AG09319 (cell line): ENCODE measurements around the gene HOXA9.

Experiments used
- DNase-seq: peaks from one replicate; pipeline ENCODE4 v3.0.0-alpha.2; 2010; ENCODE audit warnings: low read depth; ENCODE audit errors: extremely low read depth
- CTCF ChIP-seq: IDR thresholded peaks from 2 replicates; pipeline ENCODE4 v1.5.1; 2011; ENCODE audit warnings: low read depth, mild to moderate bottlenecking, inconsistent platforms, low read length, moderate library complexity

HOXA9 gene

DNA sequence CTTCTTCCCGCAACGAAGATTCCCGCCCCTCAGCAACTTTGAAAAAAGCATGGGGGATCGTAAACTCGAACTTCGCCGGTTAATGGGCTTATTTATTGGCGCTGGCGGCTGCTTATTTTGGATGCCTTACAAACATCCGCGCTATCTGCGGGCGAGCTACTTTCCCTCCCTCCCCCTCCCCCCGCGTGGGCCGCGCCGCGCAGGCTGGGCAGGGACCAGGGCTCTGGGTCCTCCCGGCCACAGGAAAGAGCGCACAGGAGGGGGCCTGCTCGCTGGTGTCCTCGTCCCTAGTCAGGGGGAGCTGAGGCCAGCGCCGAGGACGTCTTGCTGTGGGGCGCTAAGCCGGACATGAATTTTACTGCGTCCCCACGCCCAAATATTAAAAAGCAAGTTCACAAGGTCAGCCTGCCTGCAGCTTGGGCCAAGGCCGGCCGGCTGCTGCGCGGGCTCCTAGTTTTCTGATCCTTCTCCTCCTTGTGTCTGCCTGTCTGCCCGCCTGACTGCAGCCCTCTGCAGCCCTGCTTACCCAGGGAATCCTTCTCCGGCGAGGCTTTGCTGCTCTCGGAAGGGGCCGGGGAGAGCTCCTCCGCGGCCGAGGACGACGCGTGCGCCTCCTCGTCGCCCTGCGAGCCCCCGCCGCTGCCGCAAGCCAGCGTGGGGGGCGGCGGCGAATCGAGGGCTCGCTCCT lies 7.6 kb upstream of the HOXA9 start:
- no peak for DNase-seq
- no peak for TF ChIP-seq CTCF

GRCh38 chr7:27172315-27172774 lies 7.0 kb upstream of the HOXA9 start:
- no peak for DNase-seq
- no peak for TF ChIP-seq CTCF

DNA sequence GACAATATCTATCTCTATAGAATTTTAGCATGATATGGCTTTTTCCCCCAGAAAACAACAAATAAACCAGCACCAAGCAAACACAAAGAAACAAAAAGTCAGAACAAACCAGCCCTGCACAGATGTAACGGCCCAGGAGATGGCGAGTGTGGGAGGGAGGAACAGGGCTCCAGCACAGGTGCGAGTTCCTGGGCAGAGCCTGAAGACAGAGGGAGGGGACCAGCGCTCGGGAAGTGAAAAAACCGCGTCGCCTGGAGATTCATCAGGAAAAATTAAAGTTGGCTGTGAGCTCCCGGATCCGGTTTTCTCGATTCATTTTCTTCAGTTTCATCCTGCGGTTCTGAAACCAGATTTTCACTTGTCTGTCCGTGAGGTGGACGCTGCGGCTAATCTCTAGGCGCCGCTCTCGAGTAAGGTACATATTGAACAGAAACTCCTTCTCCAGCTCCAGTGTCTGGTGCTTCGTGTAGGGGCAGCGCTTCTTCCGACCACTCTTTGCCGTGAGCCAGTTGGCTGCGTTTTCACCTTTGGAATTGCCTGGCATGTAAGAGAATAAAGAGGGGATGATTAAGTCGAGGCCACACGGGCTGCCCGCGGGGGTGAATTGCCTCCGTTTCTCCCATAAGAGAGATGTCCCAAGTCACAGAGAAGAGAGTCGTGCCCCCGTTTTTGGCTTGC lies 6.4 kb upstream of the HOXA9 start:
- TF ChIP-seq CTCF, result no peak
- no peak for DNase-seq

- no peak for TF ChIP-seq CTCF
- no peak for DNase-seq
Measured at GRCh38 chr7:27171325-27171636, 5.9 kb upstream of the HOXA9 start.

GRCh38 chr7:27170426-27171324 lies 5.3 kb upstream of the HOXA9 start:
- DNase-seq, result no peak
- TF ChIP-seq CTCF, result no peak

DNA sequence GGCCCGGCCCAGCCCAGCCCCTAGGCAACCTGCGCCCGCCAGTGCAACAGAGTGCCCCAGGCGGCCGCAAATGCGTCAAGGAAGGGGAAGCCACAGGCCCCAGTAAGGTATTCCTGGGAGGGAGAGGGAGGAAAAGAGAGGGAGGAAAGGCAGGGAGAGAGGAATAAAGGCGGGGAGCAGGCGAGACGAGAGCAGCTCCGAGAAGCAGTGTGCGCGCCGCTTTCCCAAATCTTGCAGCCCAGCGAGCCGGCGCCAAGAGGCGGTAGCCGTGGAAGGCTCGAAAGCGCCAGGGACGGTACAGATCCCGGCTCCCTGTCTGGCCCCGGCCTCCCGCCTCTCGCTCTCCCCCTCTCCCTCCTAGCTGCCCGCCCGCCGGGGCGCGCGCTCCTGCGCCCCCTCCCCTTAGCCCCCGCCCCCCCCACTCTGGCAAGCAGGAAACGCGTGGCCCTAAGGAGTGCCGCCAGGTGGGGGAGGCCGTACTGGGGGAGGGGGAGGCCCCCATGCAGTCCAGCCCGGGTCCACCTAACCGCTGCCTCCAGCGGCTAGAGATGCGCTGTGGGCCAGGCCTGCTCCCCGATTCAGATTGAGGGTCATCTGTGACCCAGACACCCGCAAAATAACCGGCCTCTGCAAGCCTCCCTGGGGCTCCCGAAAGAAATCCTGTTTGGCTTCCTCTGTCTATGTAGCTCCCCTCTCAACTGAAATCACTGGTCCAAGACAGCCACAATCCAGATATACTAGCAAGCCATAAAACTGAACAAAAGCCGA lies 4.5 kb upstream of the HOXA9 start:
- TF ChIP-seq CTCF, result no peak
- no peak for DNase-seq
